MG63 (cell line): Measurements from ENCODE around the gene SULT1A2. TPM values are rescaled to one million over a fixed set of nuclear protein-coding genes. Genes with fewer than 3 reads are reported as not detected.
"Not testable (repeated sequence)": the region's sequence is repeated elsewhere in the genome, so short reads cannot be mapped to it uniquely, and the experiment has no call there.

Experiments
- DNase-seq: peaks from one replicate; pipeline ENCODE4 v3.0.0-alpha.2; 2020
- H3K27me3 ChIP-seq: fragments of 250-450 bp; sonication (Bioruptor Pico); 2 replicates; pipeline ENCODE4 v1.5.1; 2020; ENCODE audit warnings: mild to moderate bottlenecking, moderate library complexity
- H3K36me3 ChIP-seq: fragments of 250-450 bp; sonication (Bioruptor Pico); 2 replicates; pipeline ENCODE4 v1.5.1; 2020; ENCODE audit warnings: mild to moderate bottlenecking, moderate library complexity
- H3K4me3 ChIP-seq: fragments of 250-450 bp; sonication (Bioruptor Pico); 2 replicates; pipeline ENCODE4 v1.5.1; 2020; ENCODE audit warnings: mild to moderate bottlenecking, moderate library complexity
- H3K9me3 ChIP-seq: fragments of 250-450 bp; sonication (Bioruptor Pico); 2 replicates; pipeline ENCODE4 v1.5.1; 2020; ENCODE audit warnings: mild to moderate bottlenecking, moderate library complexity
- total RNA-seq: library from RNA; depleted of rRNA; stranded (reverse); fragments of >200 nt; shearing (Covaris generic); gene quantifications from 2 replicates; pipeline ENCODE4 v1.2.3, GENCODE V29; 2014; ENCODE audit warnings: low replicate concordance

Gene SULT1A2
- total RNA-seq, 1 experiment from 2014 or later: not detected

DNA sequence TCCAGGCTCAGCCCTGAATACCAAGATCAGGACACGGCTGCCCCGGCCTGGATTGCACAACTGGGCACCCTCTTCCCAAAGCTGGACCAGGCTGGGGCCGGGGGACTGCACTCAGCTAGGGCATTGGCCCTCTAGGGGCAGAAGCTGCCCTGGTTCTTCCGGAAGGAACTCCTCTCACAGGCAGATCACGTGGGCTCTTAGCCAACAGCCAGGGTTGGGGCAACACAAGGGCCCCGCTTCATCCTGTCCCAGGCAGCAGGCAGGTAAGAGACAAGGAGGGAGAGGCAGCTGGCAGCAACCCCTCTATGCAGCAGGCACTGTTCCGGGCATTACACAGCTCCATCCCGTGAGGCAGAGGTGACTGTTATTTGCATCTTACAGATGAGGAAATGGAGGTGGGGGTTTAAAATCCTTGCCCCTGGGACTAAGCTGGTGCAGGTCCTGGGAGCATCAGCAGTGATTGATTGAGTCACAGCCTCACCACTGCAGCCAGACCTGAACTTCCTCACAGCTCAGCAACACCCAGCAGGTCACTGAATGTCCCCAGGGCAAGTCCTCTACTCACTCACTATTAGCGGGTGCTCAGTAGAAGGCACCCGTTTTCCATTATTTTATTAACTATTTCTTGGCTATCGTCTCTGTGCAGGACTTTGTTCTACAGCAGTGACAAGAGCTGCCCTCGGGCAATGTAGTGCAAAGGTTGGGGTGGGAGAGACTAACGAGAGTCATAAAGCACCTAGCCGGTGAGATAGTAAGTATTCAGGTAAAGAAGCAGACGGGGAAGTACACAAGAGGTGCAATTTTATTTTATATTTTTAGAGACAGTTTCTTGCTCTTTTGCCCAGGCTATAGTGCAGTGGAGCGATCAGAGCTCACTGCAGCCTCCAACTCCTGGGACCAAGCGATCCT, 2.8 kb upstream of the SULT1A2 start:
- not testable (repeated sequence) for H3K27me3 ChIP-seq, H3K4me3 ChIP-seq, H3K9me3 ChIP-seq, DNase-seq, H3K36me3 ChIP-seq

DNA sequence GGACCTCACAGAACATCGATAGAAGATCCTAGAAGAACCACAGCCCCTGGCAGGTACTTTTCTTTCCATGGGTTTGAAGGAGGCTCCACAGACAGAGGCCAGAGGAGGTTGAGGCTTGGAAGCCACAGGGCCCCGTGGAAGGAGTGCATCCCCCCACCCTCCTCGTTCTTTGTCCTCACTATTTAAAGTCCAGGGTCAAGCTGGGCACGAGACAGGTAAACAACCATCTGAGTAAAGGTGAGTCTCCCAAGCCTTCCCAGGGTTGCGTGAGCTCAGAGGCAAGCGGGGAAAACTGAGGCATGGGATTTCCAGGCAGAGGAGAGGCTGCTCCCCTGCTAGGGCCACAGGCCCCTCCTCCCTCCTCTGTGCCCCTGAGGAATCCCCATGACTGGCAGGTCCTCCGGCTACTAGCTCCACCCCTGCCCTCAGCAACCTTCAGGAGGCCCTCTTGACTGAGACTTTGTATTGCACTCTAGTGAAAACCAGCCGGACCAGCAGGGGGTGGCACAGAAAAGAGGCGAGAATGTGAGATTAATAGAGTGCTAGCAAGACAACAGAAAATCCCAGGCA, 927 bp upstream of the SULT1A2 start:
- DNase-seq: no peak
- Histone ChIP-seq H3K4me3 (no peak overlapping the region), H3K27me3 (no peaks in the 10 kb centered on the region), H3K36me3 (no peaks in the 10 kb centered on the region), H3K9me3 (no peaks in the 10 kb centered on the region)

GRCh38 chr16:28596115-28596630, 677 bp downstream of the SULT1A2 start:
- H3K9me3 ChIP-seq: no peaks in the 10 kb centered on the region
- H3K36me3 ChIP-seq: peaks cover under 1% of the 10 kb centered on the region; the same call in 1 of the 2 replicates
- DNase-seq: no peak
- no peak overlapping the region for H3K4me3 ChIP-seq
- no peaks in the 10 kb centered on the region for H3K27me3 ChIP-seq

- not testable (repeated sequence) for H3K27me3 ChIP-seq, H3K36me3 ChIP-seq, DNase-seq, H3K9me3 ChIP-seq, H3K4me3 ChIP-seq
Observed at GRCh38 chr16:28595451-28595850, 1.4 kb downstream of the SULT1A2 start.

DNA sequence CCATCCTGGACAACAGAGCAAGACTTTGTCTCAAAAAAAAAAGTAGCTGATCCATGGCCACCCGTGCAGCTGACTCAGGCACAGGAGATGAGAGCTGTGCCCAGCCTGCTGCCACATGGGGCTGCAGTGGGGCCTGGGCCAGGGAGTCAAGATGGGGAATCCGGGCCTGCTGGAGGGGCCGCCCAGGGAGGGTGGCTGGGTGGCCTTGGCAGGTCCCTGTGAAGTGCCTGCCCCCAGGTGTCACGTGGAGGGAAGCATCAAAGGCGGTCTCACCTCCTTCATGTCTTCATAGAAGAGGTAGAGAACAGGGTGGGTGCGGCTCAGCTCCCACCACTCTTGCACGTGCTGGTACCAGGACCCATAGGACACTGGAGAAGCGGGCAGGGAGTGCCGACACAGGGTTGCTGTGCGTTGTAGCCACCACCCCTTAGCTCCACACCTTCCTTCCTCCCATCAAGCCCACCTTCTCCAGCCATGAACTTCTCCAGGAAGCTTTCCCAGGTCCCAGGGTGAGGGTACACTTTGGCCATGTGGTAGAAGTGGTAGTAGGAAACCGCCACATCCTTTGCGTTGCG, 3.8 kb downstream of the SULT1A2 start:
- H3K36me3 ChIP-seq: peaks cover 5% of the 10 kb centered on the region; the same call in 1 of the 2 replicates
- no peaks in the 10 kb centered on the region for H3K9me3 ChIP-seq
- H3K27me3 ChIP-seq: no peaks in the 10 kb centered on the region
- no peak overlapping the region for H3K4me3 ChIP-seq
- no peak for DNase-seq

DNA sequence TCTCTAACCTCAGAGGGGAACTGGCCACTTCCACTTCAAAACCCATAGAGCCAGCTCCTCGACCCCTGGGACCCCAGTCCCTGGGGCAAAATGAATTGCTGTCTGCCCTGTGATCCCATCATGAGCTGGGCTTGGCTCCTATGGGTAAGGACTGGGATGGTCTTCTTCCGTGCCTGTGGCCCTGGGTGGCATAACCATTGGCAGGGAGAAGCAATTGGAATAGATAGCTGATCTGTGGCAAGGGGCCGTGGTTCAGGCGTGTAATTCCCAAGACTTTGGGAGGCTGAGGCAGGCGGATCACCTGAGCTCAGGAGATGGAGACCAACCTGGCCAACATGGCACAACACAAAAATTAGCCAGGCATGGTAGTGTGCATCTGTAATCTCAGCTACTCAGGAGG, 4.3 kb downstream of the SULT1A2 start:
- no peak for DNase-seq
- no peaks in the 10 kb centered on the region for H3K9me3 ChIP-seq
- H3K36me3 ChIP-seq: peaks cover 5% of the 10 kb centered on the region; the same call in 1 of the 2 replicates
- no peak overlapping the region for H3K4me3 ChIP-seq
- H3K27me3 ChIP-seq: no peaks in the 10 kb centered on the region

DNA sequence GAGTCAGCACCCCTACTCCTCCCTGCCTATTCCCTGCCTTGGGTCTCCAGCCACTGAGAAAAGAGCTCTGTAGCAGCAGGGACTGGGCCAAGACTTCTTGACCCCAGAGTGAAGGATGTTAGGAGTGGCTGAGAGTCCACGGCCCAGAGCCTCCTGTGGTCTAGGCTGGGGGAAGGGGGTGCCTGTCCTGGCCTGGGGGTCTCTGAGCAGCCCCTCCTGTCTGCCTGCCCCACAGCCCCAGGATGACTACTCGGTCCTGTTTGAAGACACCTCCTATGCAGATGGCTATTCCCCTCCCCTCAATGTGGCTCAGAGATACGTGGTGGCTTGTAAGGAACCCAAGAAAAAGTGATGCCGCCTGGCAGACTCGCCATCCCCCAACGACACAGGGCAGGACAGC, 5.5 kb downstream of the SULT1A2 start:
- Histone ChIP-seq H3K9me3 (no peaks in the 10 kb centered on the region), H3K27me3 (no peaks in the 10 kb centered on the region), H3K36me3 (peaks cover 5% of the 10 kb centered on the region; the same call in 1 of the 2 replicates), H3K4me3 (no peak overlapping the region)
- DNase-seq: no peak

- no peaks in the 10 kb centered on the region for H3K9me3 ChIP-seq
- H3K36me3 ChIP-seq: peaks cover 8% of the 10 kb centered on the region
- DNase-seq: no peak
- H3K4me3 ChIP-seq: no peak overlapping the region
- no peaks in the 10 kb centered on the region for H3K27me3 ChIP-seq
Observed at GRCh38 chr16:28590384-28591340, 6.2 kb downstream of the SULT1A2 start.

DNA sequence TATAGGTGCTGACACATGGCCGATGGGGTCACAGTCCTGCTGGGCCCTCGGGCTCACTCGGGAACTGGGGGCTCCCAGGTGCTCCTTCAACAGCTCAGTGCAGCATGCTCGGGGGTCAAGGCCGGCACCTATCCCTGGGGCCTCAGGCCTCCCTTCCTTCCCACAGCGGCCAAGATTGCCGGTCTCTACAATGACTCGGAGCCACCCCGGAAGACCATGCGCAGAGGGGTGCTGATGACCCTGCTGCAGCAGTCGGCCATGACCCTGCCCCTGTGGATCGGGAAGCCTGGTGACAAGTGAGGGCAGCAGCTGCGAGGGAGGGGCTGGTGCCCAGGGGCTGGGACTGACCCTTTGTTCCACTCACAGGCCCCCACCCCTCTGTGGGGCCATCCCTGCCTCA, 6.9 kb downstream of the SULT1A2 start:
- Histone ChIP-seq H3K36me3 (peaks cover 12% of the 10 kb centered on the region), H3K27me3 (no peaks in the 10 kb centered on the region), H3K4me3 (no peak overlapping the region), H3K9me3 (no peaks in the 10 kb centered on the region)
- DNase-seq: no peak

- Histone ChIP-seq H3K4me3 (no peak overlapping the region), H3K36me3 (peaks cover 12% of the 10 kb centered on the region), H3K9me3 (no peaks in the 10 kb centered on the region), H3K27me3 (no peaks in the 10 kb centered on the region)
- DNase-seq: no peak
Observed at GRCh38 chr16:28589069-28589468, 7.8 kb downstream of the SULT1A2 start.

DNA sequence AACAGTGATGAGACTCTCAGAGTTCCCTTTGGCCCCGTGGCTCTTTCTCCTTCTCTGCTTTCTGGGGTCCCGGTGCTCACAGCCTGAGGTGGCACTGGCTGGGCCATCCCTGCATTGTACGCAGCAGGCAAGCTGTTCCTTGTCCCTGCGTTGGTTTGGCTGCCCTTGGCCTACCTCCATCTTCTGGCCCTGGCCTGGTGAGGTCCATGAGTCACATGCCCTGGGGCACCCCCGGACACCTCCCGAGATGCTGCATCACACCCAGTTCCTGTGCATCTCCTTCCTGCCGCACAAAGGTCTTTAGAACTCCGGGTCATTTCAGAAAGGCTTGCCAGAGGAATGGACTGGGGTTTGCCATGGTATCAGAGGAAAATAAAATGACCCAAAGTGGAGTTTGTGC, 9.5 kb downstream of the SULT1A2 start:
- Histone ChIP-seq H3K4me3 (no peak overlapping the region), H3K9me3 (no peaks in the 10 kb centered on the region), H3K27me3 (no peaks in the 10 kb centered on the region), H3K36me3 (peaks cover 12% of the 10 kb centered on the region)
- DNase-seq: peak; percentile 60

- H3K36me3 ChIP-seq: peaks cover 12% of the 10 kb centered on the region
- no peaks in the 10 kb centered on the region for H3K27me3 ChIP-seq
- H3K9me3 ChIP-seq: no peaks in the 10 kb centered on the region
- no peak for DNase-seq
- no peak overlapping the region for H3K4me3 ChIP-seq
Observed at GRCh38 chr16:28586466-28586865, 10.4 kb downstream of the SULT1A2 start.

- DNase-seq: no peak
Observed at GRCh38 chr16:28585674-28586073, 11.2 kb downstream of the SULT1A2 start.

GRCh38 chr16:28580726-28581315, 16.0 kb downstream of the SULT1A2 start:
- Histone ChIP-seq H3K27me3 (no peaks in the 10 kb centered on the region), H3K9me3 (no peaks in the 10 kb centered on the region), H3K4me3 (no peak overlapping the region), H3K36me3 (peaks cover 4% of the 10 kb centered on the region)
- DNase-seq: no peak

More at GRCh38 chr16:28585674-28586073, 11.2 kb downstream of the SULT1A2 start:
- peaks cover 7% of the 10 kb centered on the region for H3K36me3 ChIP-seq
- no peaks in the 10 kb centered on the region for H3K9me3 ChIP-seq
- H3K4me3 ChIP-seq: no peak overlapping the region
- H3K27me3 ChIP-seq: no peaks in the 10 kb centered on the region

DNA sequence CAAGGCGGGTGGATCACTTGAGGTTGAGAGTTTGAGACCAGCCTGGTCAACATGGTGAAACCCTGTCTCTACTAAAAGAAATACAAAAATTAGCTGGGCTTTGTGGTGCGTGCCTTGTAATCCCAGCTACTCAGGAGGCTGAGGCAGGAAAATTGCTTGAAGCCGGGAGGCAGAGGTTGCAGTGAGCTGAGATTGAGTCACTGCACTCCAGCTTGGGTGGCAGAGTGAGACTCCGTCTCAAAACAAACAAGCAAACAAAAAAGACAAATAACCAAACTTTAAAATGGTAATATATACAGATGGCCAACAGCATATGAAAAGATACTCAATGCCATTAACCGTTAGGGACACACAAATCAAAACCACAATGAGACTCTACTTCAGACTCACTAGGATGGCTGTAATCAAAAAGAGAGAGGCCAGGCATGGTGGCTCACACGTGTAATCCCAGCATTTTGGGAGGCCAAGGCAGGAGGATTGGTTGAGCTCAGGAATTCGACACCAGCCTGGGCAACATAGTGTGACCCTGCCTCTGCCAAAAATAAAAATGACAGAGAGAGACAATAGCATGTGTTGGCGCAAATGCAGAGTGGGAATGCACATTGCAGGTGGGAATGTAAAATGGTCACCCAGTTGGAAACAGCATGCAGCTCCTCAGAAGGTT, 21.3 kb downstream of the SULT1A2 start:
- Histone ChIP-seq H3K9me3 (no peaks in the 10 kb centered on the region), H3K27me3 (no peaks in the 10 kb centered on the region), H3K36me3 (no peaks in the 10 kb centered on the region; the same call in 1 of the 2 replicates), H3K4me3 (no peak overlapping the region)
- no peak for DNase-seq
